ENCODE measurements around the gene ARMH4. TPM values are rescaled to one million over a fixed set of nuclear protein-coding genes. Genes with fewer than 3 reads are reported as not detected.

ARMH4 gene
- total RNA-seq, 4 donors from 2014 or later: 0.41 to 2.8 (median 0.48) TPM; not detected in 1

GRCh38 chr14:58151133-58152013, 640 bp downstream of the ARMH4 start:
- Histone ChIP-seq H3K27me3 (peaks cover 38% of the 10 kb centered on the region), H3K4me3 (peak overlapping the region; percentile 40 to 78 (median 61)), H3K36me3 (no peaks in the 10 kb centered on the region), H3K4me1 (peaks cover 4 to 16% (median 10%) of the 10 kb centered on the region in 4 donors), H3K27ac (peak overlapping the region; percentile 24 to 63 (median 46)), H3K9me3 (no peaks in the 10 kb centered on the region)
- no peak for DNase-seq
- in situ Hi-C loops (cut with MboI; ENCODE audit: low pct_ligation_motif_present in 1 of 4, low pct_unique_long_range_greater_than_20kb in 1 of 4, low sequenced_read_pairs in 3 of 4): no loop called here
- intact Hi-C loops (cut with DNase I; ENCODE audit: low total_unique reads): no loop called here
- WGBS, 2 donors (ENCODE audit: low coverage in 1 of 2): 5% methylated on average over 35 of the region's 56 CpGs; no CpG with 5 or more reads in 1 of the 2 donors
- TF ChIP-seq CTCF (IDR thresholded peaks at IDR 0.05): no peak

GRCh38 chr14:58150243-58150805, 1.7 kb downstream of the ARMH4 start:
- no peak overlapping the region for H3K4me3 ChIP-seq
- no peaks in the 10 kb centered on the region for H3K36me3 ChIP-seq
- in situ Hi-C loops (cut with MboI; ENCODE audit: low pct_ligation_motif_present in 1 of 4, low pct_unique_long_range_greater_than_20kb in 1 of 4, low sequenced_read_pairs in 3 of 4) (no loop called here), intact Hi-C loops (cut with DNase I; ENCODE audit: low total_unique reads) (no loop called here)
- 57 to 73% methylated on average over 6 of the region's 6 CpGs for WGBS, 2 donors (ENCODE audit: low coverage in 1 of 2)
- no peaks in the 10 kb centered on the region for H3K9me3 ChIP-seq
- H3K27ac ChIP-seq: no peak overlapping the region
- H3K4me1 ChIP-seq: peaks cover 4 to 16% (median 10%) of the 10 kb centered on the region in 4 donors
- no peak for DNase-seq
- TF ChIP-seq EP300 (IDR thresholded peaks at IDR 0.05; ENCODE audit: low read depth) (no peak), CTCF (IDR thresholded peaks at IDR 0.05) (no peak), POLR2A (IDR thresholded peaks at IDR 0.05) (no peak), POLR2AphosphoS5 (IDR thresholded peaks at IDR 0.05) (no peak)
- H3K27me3 ChIP-seq: peaks cover 38% of the 10 kb centered on the region

GRCh38 chr14:58149196-58149595, 2.8 kb downstream of the ARMH4 start:
- DNase-seq: no peak
- H3K9me3 ChIP-seq: no peaks in the 10 kb centered on the region
- H3K27me3 ChIP-seq: peaks cover 38% of the 10 kb centered on the region
- 39 to 55% methylated on average over 1 of the region's 1 CpG for WGBS, 2 donors (ENCODE audit: low coverage in 1 of 2)
- H3K4me3 ChIP-seq: no peak overlapping the region
- intact Hi-C loops (cut with DNase I; ENCODE audit: low total_unique reads): no loop called here
- no peaks in the 10 kb centered on the region for H3K36me3 ChIP-seq
- peaks cover 4 to 16% (median 10%) of the 10 kb centered on the region in 4 donors for H3K4me1 ChIP-seq
- TF ChIP-seq POLR2AphosphoS5 (IDR thresholded peaks at IDR 0.05) (no peak), CTCF (IDR thresholded peaks at IDR 0.05) (no peak), POLR2A (IDR thresholded peaks at IDR 0.05) (no peak), EP300 (IDR thresholded peaks at IDR 0.05; ENCODE audit: low read depth) (no peak)
- no peak overlapping the region for H3K27ac ChIP-seq
- in situ Hi-C loops (cut with MboI; ENCODE audit: low pct_ligation_motif_present in 1 of 4, low pct_unique_long_range_greater_than_20kb in 1 of 4, low sequenced_read_pairs in 3 of 4): no loop called here

- H3K27ac ChIP-seq: no peak overlapping the region
- H3K9me3 ChIP-seq: no peaks in the 10 kb centered on the region
- peaks cover 30% of the 10 kb centered on the region for H3K27me3 ChIP-seq
- no peak overlapping the region for H3K4me3 ChIP-seq
- TF ChIP-seq POLR2AphosphoS5 (IDR thresholded peaks at IDR 0.05) (no peak), EP300 (IDR thresholded peaks at IDR 0.05; ENCODE audit: low read depth) (no peak), POLR2A (IDR thresholded peaks at IDR 0.05) (no peak)
- 31 to 38% methylated on average over 1 of the region's 1 CpG for WGBS, 2 donors (ENCODE audit: low coverage in 1 of 2)
- in situ Hi-C loops (cut with MboI; ENCODE audit: low pct_ligation_motif_present in 1 of 4, low pct_unique_long_range_greater_than_20kb in 1 of 4, low sequenced_read_pairs in 3 of 4) (no loop called here), intact Hi-C loops (cut with DNase I; ENCODE audit: low total_unique reads) (no loop called here)
- no peaks in the 10 kb centered on the region for H3K36me3 ChIP-seq
- no peak for DNase-seq
- peaks cover 0 to 6% (median 2%) of the 10 kb centered on the region in 4 donors for H3K4me1 ChIP-seq
Measured at GRCh38 chr14:58146399-58146798, 5.6 kb downstream of the ARMH4 start.

Measured in transverse colon (tissue), 4 donors.